Measurements from ENCODE around the gene TUBA8.
"Not testable (repeated sequence)": the region's sequence is repeated elsewhere in the genome, so short reads cannot be mapped to it uniquely, and the experiment has no call there.

The TUBA8 gene

GRCh38 chr22:18136563-18137320 lies 26.1 kb downstream of the TUBA8 start:
- no peak for TF ChIP-seq POU6F1 (CRISPR knock-in tag; IDR thresholded peaks at IDR 0.05; ENCODE audit: borderline replicate concordance, low read depth)
- ATAC-seq, result no peak

- not testable (repeated sequence) for ATAC-seq
Observed at GRCh38 chr22:18141004-18141403, 30.4 kb downstream of the TUBA8 start.

GRCh38 chr22:18144105-18144504 lies 33.5 kb downstream of the TUBA8 start:
- TF ChIP-seq ZNF565 (CRISPR knock-in tag; conservative IDR thresholded peaks at IDR 0.05; ENCODE audit: low read depth) (no peak), ISL1 (CRISPR knock-in tag; IDR thresholded peaks at IDR 0.05) (no peak), ZNF8 (CRISPR knock-in tag; IDR thresholded peaks at IDR 0.05) (no peak), ZNF70 (CRISPR knock-in tag; IDR thresholded peaks at IDR 0.05) (no peak), OSR1 (CRISPR knock-in tag; IDR thresholded peaks at IDR 0.05) (no peak), RARB (CRISPR knock-in tag; IDR thresholded peaks at IDR 0.05) (no peak), SNAI2 (CRISPR knock-in tag; IDR thresholded peaks at IDR 0.05) (no peak), PATZ1 (CRISPR knock-in tag; IDR thresholded peaks at IDR 0.05; ENCODE audit: borderline replicate concordance) (no peak), ZFP3 (CRISPR knock-in tag; IDR thresholded peaks at IDR 0.05) (no peak), TOX (CRISPR knock-in tag; IDR thresholded peaks at IDR 0.05; ENCODE audit: borderline replicate concordance) (no peak), ESRRG (CRISPR knock-in tag; IDR thresholded peaks at IDR 0.05) (no peak), POU6F1 (CRISPR knock-in tag; IDR thresholded peaks at IDR 0.05; ENCODE audit: borderline replicate concordance, low read depth) (no peak), CSDC2 (CRISPR knock-in tag; IDR thresholded peaks at IDR 0.05) (no peak), TCF4 (CRISPR knock-in tag; IDR thresholded peaks at IDR 0.05; ENCODE audit: borderline replicate concordance) (no peak), ZFP30 (CRISPR knock-in tag; IDR thresholded peaks at IDR 0.05) (no peak), GLIS3 (CRISPR knock-in tag; IDR thresholded peaks at IDR 0.05) (no peak), TSHZ2 (CRISPR knock-in tag; IDR thresholded peaks at IDR 0.05) (no peak), ARNTL (CRISPR knock-in tag; IDR thresholded peaks at IDR 0.05; ENCODE audit: borderline replicate concordance, low read depth) (no peak), CREB5 (CRISPR knock-in tag; IDR thresholded peaks at IDR 0.05; ENCODE audit: low read depth) (no peak), ZC3H10 (CRISPR knock-in tag; IDR thresholded peaks at IDR 0.05) (no peak)
- no peak for ATAC-seq
